NCI-H187 (cell line): ENCODE results near the gene ATP6V0E1.

Experiments used
- DNase-seq, 2 experiments: peaks; one replicate each; lab custom pipeline; 2025; lab: John Stamatoyannopoulos, UW

Gene ATP6V0E1

GRCh38 chr5:172956936-172957335, 26.6 kb upstream of the ATP6V0E1 start:
- no peak for DNase-seq

- no peak for DNase-seq
Measured at GRCh38 chr5:172957458-172957857, 26.1 kb upstream of the ATP6V0E1 start.

GRCh38 chr5:172958331-172959046, 25.1 kb upstream of the ATP6V0E1 start:
- peak in 1 of 2 experiments; percentile 16 for DNase-seq

- DNase-seq: no peak
Measured at GRCh38 chr5:172959824-172960799, 23.5 kb upstream of the ATP6V0E1 start.

GRCh38 chr5:172969921-172970320, 13.7 kb upstream of the ATP6V0E1 start:
- DNase-seq: no peak

- DNase-seq: no peak
Measured at GRCh38 chr5:172971482-172971881, 12.1 kb upstream of the ATP6V0E1 start.

GRCh38 chr5:172972552-172972951, 11.0 kb upstream of the ATP6V0E1 start:
- no peak for DNase-seq

- DNase-seq: no peak
Measured at GRCh38 chr5:172973127-172973916, 10.2 kb upstream of the ATP6V0E1 start.

- DNase-seq: no peak
Measured at GRCh38 chr5:172973931-172974330, 9.6 kb upstream of the ATP6V0E1 start.

GRCh38 chr5:172975289-172975688, 8.3 kb upstream of the ATP6V0E1 start:
- DNase-seq: no peak

- DNase-seq: no peak
Measured at GRCh38 chr5:172979778-172980177, 3.8 kb upstream of the ATP6V0E1 start.

GRCh38 chr5:172981931-172982330, 1.6 kb upstream of the ATP6V0E1 start:
- DNase-seq: no peak

GRCh38 chr5:172984244-172984953, 828 bp downstream of the ATP6V0E1 start:
- DNase-seq: no peak

GRCh38 chr5:172985596-172985995, 2.0 kb downstream of the ATP6V0E1 start:
- DNase-seq: no peak

- no peak for DNase-seq
Measured at GRCh38 chr5:172988276-172988675, 4.7 kb downstream of the ATP6V0E1 start.

GRCh38 chr5:172990776-172991175, 7.2 kb downstream of the ATP6V0E1 start:
- no peak for DNase-seq

- DNase-seq: no peak
Measured at GRCh38 chr5:172994405-172994804, 10.8 kb downstream of the ATP6V0E1 start.

- DNase-seq: no peak
Measured at GRCh38 chr5:172999372-172999973, 15.9 kb downstream of the ATP6V0E1 start.

- DNase-seq: no peak
Measured at GRCh38 chr5:172999974-173000373, 16.4 kb downstream of the ATP6V0E1 start.

- DNase-seq: no peak
Measured at GRCh38 chr5:173001229-173001841, 17.8 kb downstream of the ATP6V0E1 start.

- DNase-seq: no peak
Measured at GRCh38 chr5:173003360-173003759, 19.8 kb downstream of the ATP6V0E1 start.
